ENCODE measurements around the gene ST6GALNAC4. TPM values are rescaled to one million over a fixed set of nuclear protein-coding genes. Genes with fewer than 3 reads are reported as not detected.

ST6GALNAC4 gene
- total and polyA plus RNA-seq, 2 donors (not counting 1 experiment from before 2014, with no cell fraction given): 80.5 to 199 TPM

GRCh38 chr9:127890053-127890452 is 26.8 kb downstream of the ST6GALNAC4 start:
- H3K4me3 Mint-ChIP-seq: no peak overlapping the region
- CTCF ChIA-PET: interaction anchor here (1.2 to 2.2 kb wide), 4 partner anchors 20 to 31 kb away, joined by 3 to 9 read pairs (median 6); no protein-coding TSS in a partner anchor

DNA sequence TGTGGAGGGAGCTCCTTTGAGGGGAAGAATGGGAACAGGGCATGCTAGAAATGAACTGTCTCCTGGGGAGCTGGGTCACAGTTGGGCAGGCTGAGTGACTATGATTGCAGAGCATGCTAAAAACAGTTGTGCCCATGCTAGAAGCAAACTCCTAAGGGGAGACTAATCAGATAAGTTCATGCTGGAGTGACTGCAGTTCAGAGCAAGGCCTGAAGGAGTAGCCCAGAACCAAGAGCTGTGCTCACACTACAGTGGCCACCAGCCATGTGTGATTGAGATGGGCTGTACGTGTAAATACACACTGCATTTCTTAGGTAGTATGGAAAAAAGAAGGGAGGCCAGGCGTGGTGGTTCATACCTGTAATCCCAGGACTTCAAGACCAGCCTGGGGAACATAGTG is 29.0 kb downstream of the ST6GALNAC4 start:
- TF ChIP-seq EZH2 (IDR thresholded peaks at IDR 0.05; ENCODE audit: borderline replicate concordance, insufficient read depth, low read depth, low read length, poor library complexity, severe bottlenecking): no peak
- TF ChIP-seq, protein P1, sequence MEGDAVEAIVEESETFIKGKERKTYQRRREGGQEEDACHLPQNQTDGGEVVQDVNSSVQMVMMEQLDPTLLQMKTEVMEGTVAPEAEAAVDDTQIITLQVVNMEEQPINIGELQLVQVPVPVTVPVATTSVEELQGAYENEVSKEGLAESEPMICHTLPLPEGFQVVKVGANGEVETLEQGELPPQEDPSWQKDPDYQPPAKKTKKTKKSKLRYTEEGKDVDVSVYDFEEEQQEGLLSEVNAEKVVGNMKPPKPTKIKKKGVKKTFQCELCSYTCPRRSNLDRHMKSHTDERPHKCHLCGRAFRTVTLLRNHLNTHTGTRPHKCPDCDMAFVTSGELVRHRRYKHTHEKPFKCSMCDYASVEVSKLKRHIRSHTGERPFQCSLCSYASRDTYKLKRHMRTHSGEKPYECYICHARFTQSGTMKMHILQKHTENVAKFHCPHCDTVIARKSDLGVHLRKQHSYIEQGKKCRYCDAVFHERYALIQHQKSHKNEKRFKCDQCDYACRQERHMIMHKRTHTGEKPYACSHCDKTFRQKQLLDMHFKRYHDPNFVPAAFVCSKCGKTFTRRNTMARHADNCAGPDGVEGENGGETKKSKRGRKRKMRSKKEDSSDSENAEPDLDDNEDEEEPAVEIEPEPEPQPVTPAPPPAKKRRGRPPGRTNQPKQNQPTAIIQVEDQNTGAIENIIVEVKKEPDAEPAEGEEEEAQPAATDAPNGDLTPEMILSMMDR (IDR thresholded peaks at IDR 0.05): peak; percentile 22
- Mint-ChIP-seq H3K4me3 (no peak overlapping the region), H3K9me3 (ENCODE audit: insufficient read depth) (no peaks in the 10 kb centered on the region), H3K4me1 (peaks cover 19% of the 10 kb centered on the region), H3K27ac (no peak overlapping the region), H3K27me3 (no peaks in the 10 kb centered on the region)
- Histone ChIP-seq H3K4me2 (replicated peaks; ENCODE audit: low read depth, low read length, poor library complexity, severe bottlenecking) (no peak overlapping the region), H2AFZ (ENCODE audit: insufficient read depth, low read depth, low read length, poor library complexity, severe bottlenecking) (no peak overlapping the region), H3K79me2 (ENCODE audit: control insufficient read depth, insufficient read depth, low read length) (no peaks in the 10 kb centered on the region), H3K4me1 (ENCODE audit: control insufficient read depth in 2 of 2, insufficient read depth in 2 of 2, low read length in 2 of 2) (peaks cover 0 to 6% of the 10 kb centered on the region in 2 donors), H3K9ac (ENCODE audit: low read length) (no peak overlapping the region), H4K20me1 (ENCODE audit: control insufficient read depth, insufficient read depth, low read length, poor library complexity, severe bottlenecking) (no peaks in the 10 kb centered on the region), H3K9me3 (ENCODE audit: control extremely low read depth in 1 of 3, control insufficient read depth in 2 of 3, insufficient read depth in 1 of 3, low read length in 2 of 3) (peaks cover 0 to 2% (median 0%) of the 10 kb centered on the region in 3 donors), H3K4me3 (ENCODE audit: control extremely low read depth in 1 of 5, extremely low read depth in 1 of 5, insufficient read depth in 1 of 5, low read depth in 2 of 5, low read length in 4 of 5) (no peak overlapping the region), H3K27me3 (replicated peaks in 1 of 4; ENCODE audit: control extremely low read depth in 1 of 4, control insufficient read depth in 3 of 4, insufficient read depth in 4 of 4, low read length in 3 of 4) (no peaks in the 10 kb centered on the region), H3K27ac (ENCODE audit: low read length in 2 of 2) (no peak overlapping the region), H3K36me3 (replicated peaks in 1 of 2; ENCODE audit: control extremely low read depth in 1 of 2, control insufficient read depth in 1 of 2, extremely low read depth in 1 of 2, insufficient read depth in 2 of 2, low read length in 1 of 2) (peaks cover 0 to 39% of the 10 kb centered on the region in 2 experiments)
- ATAC-seq (ENCODE audit: low read depth) (no peak), DNase-seq (no peak)
- intact Hi-C loops (cut with micrococcal nuclease): no loop called here
- CTCF ChIA-PET: interaction anchor here (1.4 to 2.2 kb wide), 2 partner anchors 19 to 124 kb away, joined by 3 to 5 read pairs; no protein-coding TSS in a partner anchor
- POLR2A ChIA-PET: no interaction called here
- WGBS (ENCODE audit: insufficient coverage): 80% methylated on average over 1 of the region's 2 CpGs

More at GRCh38 chr9:127890053-127890452, 26.8 kb downstream of the ST6GALNAC4 start:
- TF ChIP-seq, protein P1 (IDR thresholded peaks at IDR 0.05): no peak
- no peak for TF ChIP-seq EZH2 (IDR thresholded peaks at IDR 0.05; ENCODE audit: borderline replicate concordance, insufficient read depth, low read depth, low read length, poor library complexity, severe bottlenecking)
- no peak overlapping the region for H3K27ac ChIP-seq (ENCODE audit: low read length in 2 of 2)
- no peak overlapping the region for H2AFZ ChIP-seq (ENCODE audit: insufficient read depth, low read depth, low read length, poor library complexity, severe bottlenecking)
- DNase-seq (no peak), ATAC-seq (ENCODE audit: low read depth) (no peak)
- peaks cover 0 to 4% of the 10 kb centered on the region in 2 donors for H3K4me1 ChIP-seq (ENCODE audit: control insufficient read depth in 2 of 2, insufficient read depth in 2 of 2, low read length in 2 of 2)
- Mint-ChIP-seq H3K27ac (no peak overlapping the region), H3K4me1 (peaks cover 9% of the 10 kb centered on the region), H3K27me3 (no peaks in the 10 kb centered on the region), H3K9me3 (ENCODE audit: insufficient read depth) (peaks cover 6% of the 10 kb centered on the region)
- no peak overlapping the region for H3K9ac ChIP-seq (ENCODE audit: low read length)
- H3K27me3 ChIP-seq (replicated peaks in 1 of 4; ENCODE audit: control extremely low read depth in 1 of 4, control insufficient read depth in 3 of 4, insufficient read depth in 4 of 4, low read length in 3 of 4): no peaks in the 10 kb centered on the region
- peaks cover 0 to 56% of the 10 kb centered on the region in 2 experiments for H3K36me3 ChIP-seq (replicated peaks in 1 of 2; ENCODE audit: control extremely low read depth in 1 of 2, control insufficient read depth in 1 of 2, extremely low read depth in 1 of 2, insufficient read depth in 2 of 2, low read length in 1 of 2)
- WGBS (ENCODE audit: insufficient coverage): 100% methylated on average over 3 of the region's 3 CpGs
- H4K20me1 ChIP-seq (ENCODE audit: control insufficient read depth, insufficient read depth, low read length, poor library complexity, severe bottlenecking): no peaks in the 10 kb centered on the region
- H3K4me2 ChIP-seq (replicated peaks; ENCODE audit: low read depth, low read length, poor library complexity, severe bottlenecking): no peak overlapping the region
- intact Hi-C loops (cut with micrococcal nuclease): no loop called here
- no peak overlapping the region for H3K4me3 ChIP-seq (ENCODE audit: control extremely low read depth in 1 of 5, extremely low read depth in 1 of 5, insufficient read depth in 1 of 5, low read depth in 2 of 5, low read length in 4 of 5)
- peaks cover 0 to 18% (median 5%) of the 10 kb centered on the region in 3 donors for H3K9me3 ChIP-seq (ENCODE audit: control extremely low read depth in 1 of 3, control insufficient read depth in 2 of 3, insufficient read depth in 1 of 3, low read length in 2 of 3)
- H3K79me2 ChIP-seq (ENCODE audit: control insufficient read depth, insufficient read depth, low read length): no peaks in the 10 kb centered on the region
- POLR2A ChIA-PET: interaction anchor here (0.9 to 1.3 kb wide), 2 partner anchors 16 to 24 kb away, joined by 3 to 8 read pairs; no protein-coding TSS in a partner anchor

All from B cell (primary cell).